ENCODE data around the gene ZBTB16.
"Not testable (repeated sequence)": the region's sequence is repeated elsewhere in the genome, so short reads cannot be mapped to it uniquely, and the experiment has no call there.

Gene ZBTB16

GRCh38 chr11:114044042-114044871 lies 15.3 kb upstream of the ZBTB16 start:
- no peak for FAIRE-seq

GRCh38 chr11:114047327-114047726 lies 12.2 kb upstream of the ZBTB16 start:
- FAIRE-seq, result no peak

GRCh38 chr11:114049050-114049449 lies 10.5 kb upstream of the ZBTB16 start:
- no peak for FAIRE-seq

GRCh38 chr11:114049766-114050165 lies 9.7 kb upstream of the ZBTB16 start:
- FAIRE-seq, result not testable (repeated sequence)

GRCh38 chr11:114050258-114050927 lies 9.1 kb upstream of the ZBTB16 start:
- FAIRE-seq, result no peak

- no peak for FAIRE-seq
Observed at GRCh38 chr11:114051558-114051957, 8.0 kb upstream of the ZBTB16 start.

GRCh38 chr11:114052160-114052559 lies 7.4 kb upstream of the ZBTB16 start:
- FAIRE-seq, result no peak

GRCh38 chr11:114053406-114053805 lies 6.1 kb upstream of the ZBTB16 start:
- FAIRE-seq, result no peak

GRCh38 chr11:114054806-114055205 lies 4.7 kb upstream of the ZBTB16 start:
- FAIRE-seq, result no peak

GRCh38 chr11:114056409-114056808 lies 3.1 kb upstream of the ZBTB16 start:
- FAIRE-seq, result no peak

- FAIRE-seq, result no peak
Observed at GRCh38 chr11:114057147-114057546, 2.4 kb upstream of the ZBTB16 start.

- FAIRE-seq, result no peak
Observed at GRCh38 chr11:114057605-114058004, 1.9 kb upstream of the ZBTB16 start.

GRCh38 chr11:114058026-114058706 lies 1.3 kb upstream of the ZBTB16 start:
- FAIRE-seq, result no peak

GRCh38 chr11:114058871-114059277 lies 637 bp upstream of the ZBTB16 start:
- no peak for FAIRE-seq

GRCh38 chr11:114059984-114060391 lies 477 bp downstream of the ZBTB16 start:
- no peak for FAIRE-seq

GRCh38 chr11:114060392-114061047 lies 1.0 kb downstream of the ZBTB16 start:
- no peak for FAIRE-seq

- FAIRE-seq, result no peak
Observed at GRCh38 chr11:114061048-114061680, 1.7 kb downstream of the ZBTB16 start.

GRCh38 chr11:114061681-114062049 lies 2.2 kb downstream of the ZBTB16 start:
- no peak for FAIRE-seq

GRCh38 chr11:114062272-114062671 lies 2.8 kb downstream of the ZBTB16 start:
- FAIRE-seq, result no peak

GRCh38 chr11:114063149-114063828 lies 3.8 kb downstream of the ZBTB16 start:
- no peak for FAIRE-seq

GRCh38 chr11:114063829-114064201 lies 4.3 kb downstream of the ZBTB16 start:
- FAIRE-seq, result no peak

- FAIRE-seq, result no peak
Observed at GRCh38 chr11:114064216-114064615, 4.7 kb downstream of the ZBTB16 start.

All from endometrium (tissue), 2 donors.